HG02938 (cell line): ENCODE data around the gene LPGAT1.
"Not testable (repeated sequence)": the region's sequence is repeated elsewhere in the genome, so short reads cannot be mapped to it uniquely, and the experiment has no call there.

Experiments
- ATAC-seq: cut with Tn5 transposase; IDR thresholded peaks from one replicate; pipeline ENCODE4 v1.9.1; 2021; ENCODE audit warnings: mild to moderate bottlenecking, moderate library complexity; ENCODE audit not compliant: unreplicated experiment

The LPGAT1 gene

DNA sequence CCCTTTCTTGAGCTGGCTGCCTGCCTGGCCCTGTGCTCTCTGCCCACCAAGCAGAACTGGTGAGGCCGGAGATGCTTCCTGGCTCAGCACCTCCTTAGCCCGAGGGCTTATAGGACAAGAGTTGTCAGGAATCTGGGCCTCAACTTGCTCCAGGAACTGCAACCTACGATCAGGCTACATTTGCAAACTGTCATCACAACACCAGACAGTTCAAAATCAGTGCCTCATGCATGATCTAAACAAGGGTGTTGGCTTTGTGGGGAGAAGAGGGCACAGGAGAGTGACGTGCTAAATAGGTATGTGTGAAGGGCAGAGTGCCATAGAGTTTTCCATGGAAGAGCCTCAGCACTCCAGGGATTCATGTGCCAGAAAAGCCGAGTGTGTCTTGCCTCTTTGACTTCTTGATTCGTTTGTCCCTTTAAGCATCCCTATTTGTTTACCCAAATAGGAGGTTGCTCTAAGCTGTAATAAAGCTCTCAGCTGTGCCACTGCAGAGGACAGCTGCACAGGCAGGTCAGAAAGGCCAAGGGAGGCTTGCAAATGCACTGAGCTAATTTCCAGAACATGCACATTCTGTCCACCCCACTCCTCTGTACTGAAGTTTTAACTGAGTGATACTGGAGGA, 125.0 kb downstream of the LPGAT1 start:
- ATAC-seq: no peak

GRCh38 chr1:211704543-211704942, 126.0 kb downstream of the LPGAT1 start:
- ATAC-seq: no peak

GRCh38 chr1:211703812-211704537, 126.6 kb downstream of the LPGAT1 start:
- no peak for ATAC-seq

GRCh38 chr1:211701733-211702132, 128.8 kb downstream of the LPGAT1 start:
- ATAC-seq: no peak

DNA sequence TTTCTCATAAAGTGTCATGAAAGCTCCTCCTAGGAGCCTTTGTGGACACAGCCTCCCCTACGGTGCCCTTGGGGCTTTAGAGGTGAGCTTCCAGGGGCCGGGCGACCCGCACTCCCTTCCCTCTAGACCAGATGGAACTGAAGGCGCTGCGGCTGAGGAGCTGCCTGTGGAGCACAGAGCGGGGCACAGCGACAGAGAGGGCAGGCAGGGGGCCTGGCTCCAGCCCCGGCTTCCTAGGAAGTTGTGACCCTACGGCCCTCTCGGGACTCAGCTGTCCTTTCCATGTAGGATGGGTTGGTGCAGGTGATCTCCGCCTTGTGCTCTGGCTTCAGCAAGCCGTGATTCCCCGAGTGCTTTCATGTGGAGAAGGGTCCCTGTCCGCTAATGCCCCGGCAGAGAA, 131.5 kb downstream of the LPGAT1 start:
- no peak for ATAC-seq

- peak; percentile 44 for ATAC-seq
Measured at GRCh38 chr1:211698161-211699026, 132.2 kb downstream of the LPGAT1 start.

DNA sequence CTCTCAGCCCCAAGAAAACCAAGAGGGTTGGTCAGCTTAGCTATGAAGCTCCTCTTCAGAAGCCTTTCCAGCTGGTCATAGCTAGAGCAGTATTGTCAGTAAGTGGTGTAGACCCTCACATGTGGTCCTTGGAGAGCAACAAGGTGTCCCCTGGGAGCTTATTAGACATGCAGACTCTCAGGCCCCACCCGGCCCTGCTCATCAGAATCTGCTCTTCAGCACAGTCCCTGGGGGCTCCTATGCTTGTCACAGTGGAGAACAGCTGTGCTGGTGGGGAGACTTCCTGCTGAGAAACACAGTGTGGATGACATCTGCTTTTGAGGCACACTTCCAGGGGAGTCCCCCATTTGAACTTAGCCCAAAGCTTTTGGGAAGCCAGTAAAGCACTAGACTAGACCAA, 133.2 kb downstream of the LPGAT1 start:
- ATAC-seq: peak; percentile 71

GRCh38 chr1:211695135-211695816, 135.3 kb downstream of the LPGAT1 start:
- ATAC-seq: peak; percentile 50

DNA sequence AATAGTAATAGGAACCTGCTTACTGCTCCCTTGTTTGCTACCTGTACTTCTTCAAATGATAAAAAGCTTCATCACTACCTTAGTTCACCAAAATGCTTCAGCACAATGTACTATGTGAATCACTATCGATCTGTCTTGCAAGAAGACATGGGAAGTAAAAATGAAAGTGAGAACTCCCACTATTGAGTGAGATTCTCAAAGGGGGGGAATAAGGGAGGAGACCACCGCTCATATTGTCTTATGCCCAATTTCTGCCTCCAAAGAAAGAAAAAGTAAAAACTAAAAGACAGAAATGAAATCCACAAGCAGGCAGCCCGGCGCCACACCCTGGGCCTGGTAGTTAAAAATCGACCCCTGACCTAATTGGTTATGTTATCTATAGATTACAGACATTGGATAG, 136.7 kb downstream of the LPGAT1 start:
- ATAC-seq: not testable (repeated sequence)
